ENCODE results near the gene AKAP13.

AKAP13 gene

DNA sequence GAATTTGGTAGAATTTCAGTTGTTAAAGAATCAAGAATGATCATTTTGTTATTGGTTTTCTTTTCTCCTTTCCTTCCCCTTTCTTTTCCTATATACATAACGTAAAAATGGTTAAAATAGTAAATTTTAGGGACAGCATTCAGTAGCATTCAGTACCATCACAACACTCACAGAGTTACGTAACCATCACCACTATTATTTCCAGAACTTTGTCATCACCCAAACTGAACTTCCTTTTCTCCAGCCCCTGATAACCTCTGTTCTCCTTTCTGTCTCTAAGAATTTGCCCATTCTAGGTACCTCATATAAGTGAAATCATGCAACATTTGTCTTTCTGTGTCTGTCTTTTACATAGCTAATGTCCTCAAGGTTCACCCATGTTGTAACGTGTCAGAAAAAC, 165.3 kb downstream of the AKAP13 start:
- peak overlapping the region; percentile 37 for H3K4me2 ChIP-seq (ENCODE audit: low read length)
- no peak overlapping the region for H3K4me3 ChIP-seq (ENCODE audit: low read length)
- H2AFZ ChIP-seq (ENCODE audit: low read depth, low read length), result no peak overlapping the region
- no peak for TF ChIP-seq EZH2phosphoT487 (IDR thresholded peaks at IDR 0.05; ENCODE audit: low read depth)
- TF ChIP-seq, protein P1, sequence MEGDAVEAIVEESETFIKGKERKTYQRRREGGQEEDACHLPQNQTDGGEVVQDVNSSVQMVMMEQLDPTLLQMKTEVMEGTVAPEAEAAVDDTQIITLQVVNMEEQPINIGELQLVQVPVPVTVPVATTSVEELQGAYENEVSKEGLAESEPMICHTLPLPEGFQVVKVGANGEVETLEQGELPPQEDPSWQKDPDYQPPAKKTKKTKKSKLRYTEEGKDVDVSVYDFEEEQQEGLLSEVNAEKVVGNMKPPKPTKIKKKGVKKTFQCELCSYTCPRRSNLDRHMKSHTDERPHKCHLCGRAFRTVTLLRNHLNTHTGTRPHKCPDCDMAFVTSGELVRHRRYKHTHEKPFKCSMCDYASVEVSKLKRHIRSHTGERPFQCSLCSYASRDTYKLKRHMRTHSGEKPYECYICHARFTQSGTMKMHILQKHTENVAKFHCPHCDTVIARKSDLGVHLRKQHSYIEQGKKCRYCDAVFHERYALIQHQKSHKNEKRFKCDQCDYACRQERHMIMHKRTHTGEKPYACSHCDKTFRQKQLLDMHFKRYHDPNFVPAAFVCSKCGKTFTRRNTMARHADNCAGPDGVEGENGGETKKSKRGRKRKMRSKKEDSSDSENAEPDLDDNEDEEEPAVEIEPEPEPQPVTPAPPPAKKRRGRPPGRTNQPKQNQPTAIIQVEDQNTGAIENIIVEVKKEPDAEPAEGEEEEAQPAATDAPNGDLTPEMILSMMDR (IDR thresholded peaks at IDR 0.05; ENCODE audit: low read depth, low read length), result no peak
- H4K20me1 ChIP-seq (ENCODE audit: insufficient read depth, low read length), result peaks cover 13% of the 10 kb centered on the region; the same call in 1 of the 2 replicates
- no peaks in the 10 kb centered on the region for H3K9me3 ChIP-seq (ENCODE audit: insufficient read depth, low read length)
- H3K27me3 ChIP-seq (ENCODE audit: low read depth, low read length), result no peaks in the 10 kb centered on the region
- H3K4me1 ChIP-seq (ENCODE audit: low read length), result peaks cover 50% of the 10 kb centered on the region
- no peak overlapping the region for H3K9ac ChIP-seq (ENCODE audit: low read length)
- H3K79me2 ChIP-seq (ENCODE audit: low read length), result no peaks in the 10 kb centered on the region; the same call in 1 of the 2 replicates
- H3K27ac ChIP-seq (ENCODE audit: low read length), result no peak overlapping the region
- peaks cover 5% of the 10 kb centered on the region for H3K36me3 ChIP-seq (replicated peaks; ENCODE audit: low read depth, low read length)

GRCh38 chr15:85547386-85547785, 167.0 kb downstream of the AKAP13 start:
- no peaks in the 10 kb centered on the region for H3K27me3 ChIP-seq (ENCODE audit: low read depth, low read length)
- TF ChIP-seq EZH2phosphoT487 (IDR thresholded peaks at IDR 0.05; ENCODE audit: low read depth), result no peak
- TF ChIP-seq, protein P1 (IDR thresholded peaks at IDR 0.05; ENCODE audit: low read depth, low read length), result no peak
- H2AFZ ChIP-seq (ENCODE audit: low read depth, low read length), result no peak overlapping the region
- H3K9ac ChIP-seq (ENCODE audit: low read length), result no peak overlapping the region
- H4K20me1 ChIP-seq (ENCODE audit: insufficient read depth, low read length), result peaks cover 3% of the 10 kb centered on the region; the same call in 1 of the 2 replicates
- no peak overlapping the region for H3K4me2 ChIP-seq (ENCODE audit: low read length)
- no peaks in the 10 kb centered on the region for H3K79me2 ChIP-seq (ENCODE audit: low read length)
- H3K36me3 ChIP-seq (replicated peaks; ENCODE audit: low read depth, low read length), result peaks cover 5% of the 10 kb centered on the region
- H3K4me1 ChIP-seq (ENCODE audit: low read length), result peaks cover 34% of the 10 kb centered on the region
- H3K27ac ChIP-seq (ENCODE audit: low read length), result no peak overlapping the region
- H3K4me3 ChIP-seq (ENCODE audit: low read length), result no peak overlapping the region
- no peaks in the 10 kb centered on the region for H3K9me3 ChIP-seq (ENCODE audit: insufficient read depth, low read length)

- no peak overlapping the region for H2AFZ ChIP-seq (ENCODE audit: low read depth, low read length)
- TF ChIP-seq EZH2phosphoT487 (IDR thresholded peaks at IDR 0.05; ENCODE audit: low read depth), result no peak
- TF ChIP-seq, protein P1 (IDR thresholded peaks at IDR 0.05; ENCODE audit: low read depth, low read length), result no peak
- no peak overlapping the region for H3K27ac ChIP-seq (ENCODE audit: low read length)
- no peaks in the 10 kb centered on the region for H3K79me2 ChIP-seq (ENCODE audit: low read length)
- H3K9me3 ChIP-seq (ENCODE audit: insufficient read depth, low read length), result no peaks in the 10 kb centered on the region
- no peak overlapping the region for H3K4me3 ChIP-seq (ENCODE audit: low read length)
- no peak overlapping the region for H3K4me2 ChIP-seq (ENCODE audit: low read length)
- H3K4me1 ChIP-seq (ENCODE audit: low read length), result peaks cover 29% of the 10 kb centered on the region
- H3K27me3 ChIP-seq (ENCODE audit: low read depth, low read length), result no peaks in the 10 kb centered on the region
- peaks cover 3% of the 10 kb centered on the region for H4K20me1 ChIP-seq (ENCODE audit: insufficient read depth, low read length)
- no peak overlapping the region for H3K9ac ChIP-seq (ENCODE audit: low read length)
- H3K36me3 ChIP-seq (replicated peaks; ENCODE audit: low read depth, low read length), result peaks cover 6% of the 10 kb centered on the region
Measured at GRCh38 chr15:85550283-85550682, 169.9 kb downstream of the AKAP13 start.

- H3K9ac ChIP-seq (ENCODE audit: low read length), result no peak overlapping the region
- peaks cover 29% of the 10 kb centered on the region for H3K4me1 ChIP-seq (ENCODE audit: low read length)
- peaks cover 11% of the 10 kb centered on the region for H4K20me1 ChIP-seq (ENCODE audit: insufficient read depth, low read length)
- no peak overlapping the region for H3K4me2 ChIP-seq (ENCODE audit: low read length)
- no peaks in the 10 kb centered on the region for H3K27me3 ChIP-seq (ENCODE audit: low read depth, low read length)
- H3K36me3 ChIP-seq (replicated peaks; ENCODE audit: low read depth, low read length), result peaks cover 6% of the 10 kb centered on the region
- H3K4me3 ChIP-seq (ENCODE audit: low read length), result no peak overlapping the region
- H3K9me3 ChIP-seq (ENCODE audit: insufficient read depth, low read length), result no peaks in the 10 kb centered on the region
- TF ChIP-seq, protein P1 (IDR thresholded peaks at IDR 0.05; ENCODE audit: low read depth, low read length), result no peak
- no peak for TF ChIP-seq EZH2phosphoT487 (IDR thresholded peaks at IDR 0.05; ENCODE audit: low read depth)
- no peak overlapping the region for H3K27ac ChIP-seq (ENCODE audit: low read length)
- no peak overlapping the region for H2AFZ ChIP-seq (ENCODE audit: low read depth, low read length)
- no peaks in the 10 kb centered on the region for H3K79me2 ChIP-seq (ENCODE audit: low read length)
Measured at GRCh38 chr15:85551221-85551832, 170.9 kb downstream of the AKAP13 start.

All from OCI-LY3 (cell line).